Measurements from ENCODE around the gene ZNF689.
"Not testable (repeated sequence)": the region's sequence is repeated elsewhere in the genome, so short reads cannot be mapped to it uniquely, and the experiment has no call there.

Gene ZNF689

DNA sequence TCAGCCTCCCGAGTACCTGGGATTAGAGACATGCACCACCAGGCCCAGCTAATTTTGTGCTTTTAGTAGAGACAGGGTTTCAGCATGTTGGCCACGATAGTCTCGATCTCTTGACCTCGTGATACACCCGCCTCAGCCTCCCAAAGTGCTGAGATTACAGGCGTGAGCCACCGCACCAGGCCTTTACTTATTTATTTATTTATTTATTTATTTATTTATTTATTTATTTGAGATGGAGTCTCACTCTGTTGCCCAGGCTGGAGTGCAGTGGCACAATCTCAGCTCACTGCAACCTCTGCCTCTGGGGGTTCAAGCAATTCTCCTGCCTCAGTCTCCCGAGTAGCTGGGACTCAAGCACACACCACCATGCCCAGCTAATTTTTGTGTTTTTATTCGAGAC is 19.3 kb downstream of the ZNF689 start:
- not testable (repeated sequence) for DNase-seq

DNA sequence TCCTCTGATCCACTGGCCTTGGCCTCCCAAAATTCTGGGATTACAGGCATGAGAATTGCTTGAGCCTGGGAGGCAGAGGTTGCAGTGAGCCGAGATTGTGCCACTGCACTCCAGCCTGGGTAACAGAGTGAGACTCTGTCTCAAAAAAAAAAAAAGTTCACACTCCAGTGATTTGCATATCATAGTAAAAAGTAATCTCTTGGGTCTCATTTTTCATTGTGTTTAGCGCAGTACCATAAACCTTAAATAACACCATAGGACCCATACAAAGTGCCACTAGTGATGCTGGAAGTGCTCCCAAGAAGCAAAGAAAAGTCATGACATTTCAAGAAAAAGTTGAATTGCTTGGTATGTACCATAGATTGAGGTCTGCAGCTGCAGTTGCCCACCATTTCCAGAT is 20.6 kb downstream of the ZNF689 start:
- not testable (repeated sequence) for DNase-seq

DNA sequence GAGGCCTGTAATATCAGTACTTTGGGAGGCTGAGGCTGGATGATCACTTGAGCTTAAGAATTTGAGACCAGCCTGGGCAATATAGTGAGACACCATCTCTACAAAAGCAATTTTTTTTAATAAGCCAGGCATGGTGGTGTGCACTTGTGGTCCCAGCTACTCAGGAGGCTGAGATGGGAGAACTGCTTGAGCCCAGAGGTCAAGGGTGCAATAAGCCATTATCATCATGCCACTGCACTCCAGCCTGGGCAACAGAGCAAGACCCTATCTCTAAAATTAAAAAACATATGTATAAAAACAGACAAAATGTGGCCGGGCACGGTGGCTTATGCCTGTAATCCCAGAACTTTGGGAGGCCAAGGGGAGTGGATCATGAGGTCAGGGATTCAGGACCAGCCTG is 21.5 kb downstream of the ZNF689 start:
- DNase-seq: no peak

DNA sequence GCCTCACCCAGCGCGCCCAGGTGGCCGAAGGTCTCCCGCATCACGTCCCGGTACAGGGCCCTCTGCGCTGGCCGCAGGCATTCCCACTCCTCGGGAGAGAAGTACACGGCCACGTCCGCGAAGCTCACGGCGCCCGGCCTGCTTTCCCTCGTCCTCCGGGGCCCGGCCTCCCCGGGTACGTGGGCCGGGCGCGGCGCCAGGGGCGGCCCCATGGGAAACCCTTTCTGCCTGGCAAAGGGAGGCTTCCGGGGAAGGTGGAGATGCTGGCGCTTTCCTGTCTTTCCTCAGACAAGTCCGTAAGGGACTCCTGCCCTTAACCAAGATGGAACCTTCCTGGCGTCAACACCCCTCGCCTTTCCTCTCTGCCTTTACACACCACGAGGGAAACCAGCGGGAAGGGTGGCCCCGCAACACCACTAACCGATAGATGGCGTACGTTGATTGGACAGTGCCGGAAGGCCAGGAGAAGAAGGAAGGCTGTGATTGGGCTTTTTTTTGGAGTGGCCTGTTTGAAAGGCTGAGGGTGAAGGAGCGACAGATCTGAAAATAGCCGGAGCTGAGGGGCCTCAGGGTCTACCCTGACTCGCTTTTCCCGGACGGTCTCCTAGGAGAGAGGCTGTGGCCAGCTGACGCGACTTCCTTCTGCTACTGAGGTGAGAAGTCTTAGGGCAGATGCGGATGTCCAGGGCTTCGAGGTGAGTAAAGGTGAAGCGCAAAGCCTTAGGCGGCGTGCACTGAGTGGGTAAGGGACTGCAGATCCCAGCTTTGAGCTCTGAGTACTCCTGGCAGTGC is 24.6 kb downstream of the ZNF689 start, which contains the start of gene ZNF785:
TSS of gene ZNF785 (minus strand) at position 298 of the 792 bp plus-strand sequence. CDS start at position 212, 86 bp downstream.
- DNase-seq: peak; percentile 93 to 99

DNA sequence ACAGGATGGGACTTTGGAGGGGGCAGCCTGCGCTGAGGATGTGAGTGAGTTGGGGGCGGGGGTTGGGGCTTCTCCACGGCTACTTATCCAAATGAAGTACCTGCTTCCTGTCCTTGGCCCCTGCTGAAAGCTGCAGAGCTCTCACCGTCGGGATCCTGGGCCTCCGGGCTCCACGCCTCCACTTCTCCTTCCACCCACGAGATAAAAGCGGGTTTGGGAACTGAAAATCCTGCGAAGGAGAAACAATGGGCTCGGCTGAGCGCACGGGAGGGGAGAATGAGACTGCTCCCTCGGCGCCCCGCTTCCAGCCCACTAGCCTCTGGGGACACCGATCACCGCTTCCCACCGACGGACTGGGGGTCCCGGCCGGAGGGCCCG is 25.2 kb downstream of the ZNF689 start:
- DNase-seq: peak in 1 of 2 donors; percentile 59

DNA sequence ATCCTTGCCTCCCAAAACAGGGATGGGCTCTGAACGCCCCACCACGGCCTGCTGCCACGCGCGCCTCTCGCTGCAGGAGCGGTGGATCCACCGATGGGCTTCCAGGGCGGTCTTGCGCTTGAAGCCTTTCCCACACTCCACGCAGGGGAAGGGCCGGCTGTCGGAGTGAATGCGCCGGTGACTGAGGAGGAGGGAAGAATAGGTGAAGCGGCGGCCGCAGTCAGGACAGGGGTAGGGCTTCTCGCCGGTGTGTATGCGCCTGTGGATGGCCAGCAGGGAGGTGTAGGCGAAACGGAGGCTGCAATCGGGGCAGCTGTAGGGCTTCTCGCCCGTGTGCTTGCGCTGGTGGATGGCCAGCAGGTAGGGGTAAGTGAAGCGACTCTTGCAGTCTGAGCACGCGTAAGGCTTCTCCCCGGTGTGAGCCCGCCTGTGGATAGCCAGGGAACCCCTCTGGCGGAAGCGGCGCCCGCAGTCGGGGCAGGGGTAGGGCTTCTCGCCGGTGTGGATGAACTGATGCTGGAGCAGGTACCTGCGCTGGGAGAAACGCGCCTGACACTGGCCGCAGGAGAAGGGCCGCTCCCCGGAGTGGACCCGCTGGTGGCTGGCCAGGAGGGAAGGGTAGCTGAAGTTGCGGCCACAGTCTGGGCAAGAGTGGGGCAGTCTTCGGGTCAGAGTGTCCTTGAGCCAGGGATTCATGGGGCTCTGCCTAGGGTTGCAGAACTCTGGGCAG is 27.4 kb downstream of the ZNF689 start:
- DNase-seq: no peak

DNA sequence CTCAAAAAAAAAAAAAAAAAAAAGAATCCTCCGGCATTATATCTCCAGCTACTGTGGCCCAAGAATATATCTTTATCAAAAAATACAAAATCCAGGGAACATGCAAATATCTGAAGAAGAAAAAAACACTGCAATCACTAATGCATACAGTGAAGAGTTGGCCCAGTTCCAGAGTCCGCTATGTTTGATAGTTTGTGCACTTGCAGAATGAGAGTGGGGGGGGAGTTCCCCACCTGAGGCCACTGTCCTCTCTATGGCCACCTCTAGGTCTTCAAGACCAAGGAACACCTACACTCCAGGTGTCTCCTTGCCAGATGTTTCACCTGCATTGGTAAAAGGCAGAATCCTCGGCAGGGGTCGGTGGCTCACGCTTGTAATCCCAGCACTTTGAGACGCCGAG is 28.7 kb downstream of the ZNF689 start:
- DNase-seq: no peak

DNA sequence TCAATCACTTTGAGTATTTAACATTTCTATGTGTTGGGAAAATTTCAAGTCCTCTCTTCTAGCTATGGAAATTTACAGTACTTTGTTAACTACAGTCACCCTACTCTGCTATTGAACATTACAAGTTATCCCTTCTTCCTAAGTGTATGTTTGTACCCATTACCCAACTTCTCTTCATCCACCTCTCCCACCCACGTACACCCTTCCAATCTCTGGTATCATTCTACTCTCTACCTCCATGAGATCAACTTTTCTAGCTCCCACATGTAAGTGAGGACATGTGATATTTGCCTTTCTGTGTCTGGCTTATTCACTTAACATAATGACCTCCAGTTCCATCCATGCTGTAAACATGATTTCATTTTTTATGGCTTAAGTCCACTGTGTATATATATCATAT is 35.5 kb downstream of the ZNF689 start:
- DNase-seq: no peak

DNA sequence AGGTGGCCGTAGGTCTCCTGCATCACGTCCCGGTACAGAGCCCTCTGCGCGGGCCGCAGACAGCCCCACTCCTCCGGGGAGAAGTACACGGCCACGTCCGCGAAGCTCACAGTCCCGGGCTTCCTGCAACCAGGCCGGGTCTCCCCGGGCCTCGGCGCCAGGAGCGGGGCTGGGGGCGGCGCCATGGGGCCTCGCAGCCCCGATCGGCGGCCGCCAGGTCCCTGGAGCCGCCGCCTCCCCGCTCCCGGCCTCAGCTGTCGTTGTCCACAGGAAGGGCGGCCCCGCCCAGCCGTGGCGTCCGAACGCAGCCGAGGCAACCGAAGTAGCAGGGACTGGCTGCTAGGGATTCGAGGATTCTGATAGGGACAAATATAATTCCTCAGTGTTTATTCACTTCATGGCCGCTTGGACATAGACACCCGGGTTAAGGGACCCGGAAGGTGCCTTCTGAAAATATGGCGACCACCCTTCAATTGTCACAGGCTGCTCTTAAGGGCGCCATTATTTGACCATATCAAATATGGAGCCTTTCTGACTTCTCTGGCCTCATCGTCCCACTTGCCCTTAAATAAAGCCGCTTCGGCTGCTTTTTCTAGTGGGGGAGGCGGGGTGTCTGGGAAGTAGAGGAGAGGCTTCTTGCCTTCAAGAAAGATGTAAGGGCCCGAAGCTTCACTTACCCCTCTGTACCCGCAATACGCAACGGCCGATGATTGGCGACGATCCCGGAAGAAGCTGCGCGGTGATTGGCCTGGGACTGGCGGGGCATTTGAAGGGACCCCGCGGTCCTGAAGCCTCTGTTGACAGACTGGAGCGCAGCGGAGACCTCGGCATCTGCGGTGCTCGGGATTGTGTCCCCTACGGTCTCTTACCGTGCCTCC is 38.5 kb downstream of the ZNF689 start, which contains the start of gene ZNF688:
TSS of gene ZNF688 (minus strand) at position 270 of the 878 bp plus-strand sequence. CDS start at position 185, 85 bp downstream.
- peak; percentile 94 to 99 for DNase-seq

DNA sequence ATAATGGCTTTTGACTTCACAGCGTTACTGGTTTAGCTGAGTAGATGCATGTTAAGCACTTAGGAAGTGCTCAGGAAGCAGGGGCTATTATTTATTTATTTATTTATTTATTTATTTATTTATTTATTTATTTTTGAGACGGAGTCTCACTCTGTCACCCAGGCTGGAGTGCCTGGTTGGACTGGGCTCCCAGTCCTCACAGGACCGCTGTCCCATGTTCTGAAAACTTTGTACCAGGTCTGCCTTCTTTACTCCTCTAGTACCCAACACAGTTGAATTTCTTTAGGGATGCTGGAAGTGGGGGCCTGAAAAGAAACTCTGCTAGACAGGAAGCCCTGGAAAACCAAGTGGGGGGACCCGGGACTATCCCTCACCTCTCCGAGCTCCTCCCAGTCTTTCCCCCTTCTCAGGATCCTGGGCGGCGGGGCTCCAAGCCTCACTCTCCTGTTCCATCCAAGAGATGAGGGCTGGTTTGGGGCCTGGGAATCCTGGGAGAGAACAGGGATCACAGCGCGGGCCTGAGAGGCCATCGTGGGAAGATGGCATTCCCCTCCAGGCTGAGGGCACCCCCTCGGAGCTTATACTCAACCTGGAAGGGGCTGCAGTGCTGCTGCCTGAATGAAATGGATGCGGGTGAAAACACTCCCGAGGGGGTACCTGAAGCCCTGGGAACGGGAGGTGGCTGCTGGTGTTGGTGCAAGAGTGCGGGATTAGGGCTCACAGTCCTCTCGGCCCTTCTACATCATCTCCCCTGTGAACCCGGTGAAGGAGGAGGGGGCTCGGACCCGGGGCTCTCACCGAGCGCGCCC is 39.3 kb downstream of the ZNF689 start:
- DNase-seq: peak; percentile 13 to 57

DNA sequence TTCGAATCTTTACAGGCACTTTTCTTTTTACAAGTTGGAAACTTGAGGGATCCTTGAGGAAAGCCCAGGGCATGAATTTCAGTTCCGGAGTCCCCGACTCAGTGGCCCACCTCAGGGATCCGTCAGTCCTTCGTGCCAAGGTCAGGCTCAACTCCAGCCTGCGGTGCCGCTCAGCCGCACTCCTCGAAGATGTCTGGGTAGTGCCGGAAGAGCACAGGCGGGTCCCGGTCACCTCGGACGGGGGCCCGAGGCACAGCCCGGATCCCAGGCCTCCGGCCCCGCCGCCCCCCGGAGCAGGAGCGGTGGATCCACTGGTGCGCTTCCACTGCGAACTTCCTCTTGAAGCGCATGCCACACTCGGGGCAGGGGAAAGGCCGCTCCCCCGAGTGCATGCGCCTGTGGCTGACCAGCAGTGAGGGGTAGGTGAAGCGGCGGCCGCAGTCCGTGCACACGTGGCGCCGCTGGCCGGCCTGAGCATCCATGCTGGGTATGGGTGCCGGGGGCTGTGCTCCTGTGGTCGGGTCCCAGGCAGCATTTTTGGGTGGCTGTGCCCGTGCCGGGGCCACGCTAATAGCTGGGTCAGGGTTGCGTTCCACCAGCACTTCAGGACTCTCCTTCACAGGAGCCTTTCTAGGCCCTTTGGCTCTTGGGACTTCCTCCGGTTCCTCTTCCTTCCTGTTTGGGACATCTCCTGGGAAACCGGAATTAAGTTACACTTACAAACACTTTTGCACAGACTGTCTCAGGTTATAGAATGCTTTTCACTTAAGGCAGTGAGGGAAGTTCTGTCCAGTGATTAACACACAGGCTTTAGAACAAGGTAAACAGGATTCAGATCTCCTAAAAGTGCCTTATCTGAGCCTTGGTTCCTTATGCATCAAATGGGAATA is 40.2 kb downstream of the ZNF689 start:
- DNase-seq: no peak

DNA sequence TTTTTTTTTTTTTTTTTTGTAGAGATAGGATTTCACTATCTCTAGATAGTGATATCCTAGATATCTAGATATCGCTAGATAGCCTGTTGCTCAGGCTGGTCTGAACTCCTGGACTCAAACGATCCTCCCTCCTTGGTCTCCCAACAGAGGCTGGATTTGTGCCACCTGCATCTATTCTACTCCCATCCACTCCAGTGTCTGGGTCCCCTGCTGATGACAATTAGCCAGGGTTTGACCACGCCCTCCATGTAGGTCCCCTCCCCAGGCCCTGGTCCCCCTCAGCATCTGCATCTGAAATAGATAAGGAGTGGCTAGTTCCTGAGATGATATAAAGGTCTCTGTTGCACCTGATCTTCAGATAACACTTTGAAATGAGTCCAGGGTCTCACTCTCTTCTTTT is 40.9 kb downstream of the ZNF689 start:
- DNase-seq: no peak

DNA sequence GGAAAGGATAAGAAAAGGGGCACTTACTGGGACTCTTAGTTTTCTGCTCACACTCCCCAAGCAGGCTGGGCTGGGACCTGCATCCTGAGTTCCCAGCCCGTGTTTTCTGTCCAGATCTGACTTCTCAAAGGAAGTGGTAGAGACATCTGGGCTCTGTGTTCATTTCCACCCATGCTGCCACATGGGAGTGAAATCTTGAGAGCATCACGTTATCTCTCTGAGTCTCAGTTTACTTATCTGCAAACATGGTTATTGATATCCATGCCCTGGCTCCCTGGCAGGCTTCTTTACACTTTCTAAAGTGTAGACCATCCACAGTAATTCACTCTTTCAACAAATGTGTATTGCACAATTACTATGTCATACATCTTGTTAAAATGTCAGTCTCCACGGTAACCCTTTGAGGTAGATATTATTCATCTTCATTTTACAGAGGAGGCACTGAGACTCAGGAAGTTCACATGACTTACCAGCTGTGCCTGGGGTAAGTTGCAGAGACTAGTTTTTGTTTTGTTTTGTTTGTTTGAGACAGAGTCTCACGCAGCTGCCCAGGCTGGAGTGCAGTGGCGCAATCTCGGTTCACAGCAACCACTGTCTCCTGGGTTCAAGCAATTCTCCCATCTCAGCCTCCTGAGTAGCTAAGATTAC is 42.1 kb downstream of the ZNF689 start:
- DNase-seq: no peak

DNA sequence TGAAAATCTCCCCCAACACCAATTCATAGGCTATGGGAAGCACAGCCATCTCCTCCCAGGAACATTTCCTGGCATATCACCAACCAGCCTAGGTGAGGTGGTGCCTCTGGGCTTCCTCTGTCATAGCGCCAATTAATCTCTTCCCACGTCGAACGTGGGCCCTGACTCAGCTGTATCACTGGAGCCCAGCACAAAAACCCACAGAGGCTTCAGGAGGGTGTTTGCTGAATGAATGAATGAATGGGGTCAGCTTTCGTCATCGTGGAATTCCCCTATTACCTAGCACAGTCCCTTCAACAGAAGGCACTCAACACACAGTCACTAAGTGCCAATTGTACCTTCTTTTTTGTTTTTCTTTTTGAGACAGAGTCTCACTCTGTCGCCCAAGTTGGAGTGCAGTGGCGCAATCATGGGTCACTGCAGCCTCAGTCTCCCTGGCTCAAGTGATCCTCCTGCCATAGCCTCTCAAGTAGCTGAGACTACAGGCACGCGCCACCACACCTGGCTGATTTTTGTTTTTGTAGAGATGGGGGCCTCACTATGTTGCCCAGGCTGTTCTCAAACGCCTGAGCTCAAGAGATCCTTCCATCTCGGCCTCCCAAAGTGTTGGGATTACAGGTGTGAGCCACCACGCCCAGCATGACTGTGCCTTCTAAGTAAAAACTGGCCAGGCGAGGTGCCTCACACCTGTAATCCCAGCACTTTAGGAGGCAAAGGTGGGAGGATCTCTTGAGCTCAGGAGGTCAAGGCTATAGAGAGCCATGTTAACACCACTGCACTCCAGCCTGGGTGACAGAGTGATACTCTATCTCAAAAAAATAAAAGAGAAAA is 42.8 kb downstream of the ZNF689 start:
- DNase-seq: no peak

DNA sequence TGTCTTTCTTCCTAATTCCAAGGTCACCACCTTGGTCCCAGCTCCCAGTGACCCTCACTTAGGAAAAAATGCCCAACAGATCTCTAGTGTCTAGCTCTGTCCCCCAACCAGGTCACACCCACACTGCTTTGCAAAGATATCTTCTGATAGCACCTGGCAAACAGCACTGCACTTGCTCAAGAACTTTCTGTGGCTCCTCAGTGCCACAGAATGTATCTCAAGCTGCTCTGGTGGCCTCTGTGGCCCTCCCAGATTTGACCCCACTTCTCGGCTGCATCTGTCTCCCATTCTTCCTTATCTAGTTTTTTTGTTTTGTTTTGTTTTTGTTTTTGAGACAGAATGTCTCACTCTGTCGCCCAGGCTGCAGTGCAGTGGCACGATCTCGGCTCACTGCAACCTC is 43.7 kb downstream of the ZNF689 start:
- no peak for DNase-seq

DNA sequence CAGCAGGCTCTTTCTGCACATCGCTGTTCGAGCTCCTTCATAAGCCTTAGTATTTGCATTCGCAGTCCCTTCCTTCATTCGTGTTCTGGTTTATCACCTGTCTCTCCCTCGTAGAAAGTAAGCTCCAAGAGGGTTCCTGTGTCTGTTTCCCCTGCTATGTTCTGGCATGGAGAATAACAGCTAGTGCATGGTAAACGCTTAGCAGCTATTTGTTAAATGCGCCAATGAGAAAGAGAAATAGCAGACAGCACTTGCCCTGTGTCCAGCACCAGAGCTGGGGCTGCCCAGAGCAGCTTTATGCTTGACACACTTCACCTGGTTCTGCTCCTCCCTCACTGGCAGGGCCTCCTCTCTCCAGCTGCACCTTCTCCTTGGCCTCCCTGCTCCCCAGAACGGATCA is 44.2 kb downstream of the ZNF689 start:
- no peak for DNase-seq

DNA sequence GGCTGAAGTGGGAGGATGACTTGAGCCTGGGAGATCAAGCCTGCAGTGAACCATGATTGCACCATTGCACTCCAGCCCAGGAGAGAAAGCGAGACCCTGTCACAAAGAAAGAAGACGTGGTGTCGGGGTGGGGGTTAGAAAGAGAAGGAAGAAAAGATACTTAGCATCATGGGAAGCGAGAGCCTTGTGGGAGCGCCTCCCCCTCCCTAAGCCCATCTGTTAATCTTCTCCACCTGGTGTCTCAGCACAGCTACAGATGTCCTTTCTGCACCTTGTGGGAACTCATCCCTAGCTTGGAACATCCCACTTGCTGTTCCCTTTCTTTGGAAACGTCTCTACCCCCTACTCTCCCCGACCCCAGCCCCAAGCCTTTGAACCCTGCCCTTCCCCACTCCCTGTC is 44.7 kb downstream of the ZNF689 start:
- no peak for DNase-seq

DNA sequence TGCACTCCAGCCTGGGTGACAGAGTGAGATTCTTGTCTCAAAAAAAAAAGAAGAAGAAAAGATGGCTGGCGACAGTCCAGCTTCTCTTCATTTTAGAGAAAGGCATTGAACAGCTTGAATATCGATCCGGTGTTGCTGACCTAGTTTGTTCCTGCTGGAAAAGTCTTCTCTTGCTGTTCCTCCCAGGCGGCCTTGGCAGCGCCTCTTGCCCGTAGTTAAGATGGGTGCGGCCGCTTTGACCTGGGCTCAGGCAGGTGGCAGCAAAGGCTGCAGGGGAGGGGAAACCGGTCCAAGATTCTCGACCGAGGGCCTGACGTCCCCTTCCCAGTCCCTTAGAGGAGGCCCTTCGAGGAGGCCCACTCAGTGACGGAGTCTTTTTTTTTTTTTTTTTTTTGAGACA is 48.2 kb downstream of the ZNF689 start:
- no peak for DNase-seq

DNA sequence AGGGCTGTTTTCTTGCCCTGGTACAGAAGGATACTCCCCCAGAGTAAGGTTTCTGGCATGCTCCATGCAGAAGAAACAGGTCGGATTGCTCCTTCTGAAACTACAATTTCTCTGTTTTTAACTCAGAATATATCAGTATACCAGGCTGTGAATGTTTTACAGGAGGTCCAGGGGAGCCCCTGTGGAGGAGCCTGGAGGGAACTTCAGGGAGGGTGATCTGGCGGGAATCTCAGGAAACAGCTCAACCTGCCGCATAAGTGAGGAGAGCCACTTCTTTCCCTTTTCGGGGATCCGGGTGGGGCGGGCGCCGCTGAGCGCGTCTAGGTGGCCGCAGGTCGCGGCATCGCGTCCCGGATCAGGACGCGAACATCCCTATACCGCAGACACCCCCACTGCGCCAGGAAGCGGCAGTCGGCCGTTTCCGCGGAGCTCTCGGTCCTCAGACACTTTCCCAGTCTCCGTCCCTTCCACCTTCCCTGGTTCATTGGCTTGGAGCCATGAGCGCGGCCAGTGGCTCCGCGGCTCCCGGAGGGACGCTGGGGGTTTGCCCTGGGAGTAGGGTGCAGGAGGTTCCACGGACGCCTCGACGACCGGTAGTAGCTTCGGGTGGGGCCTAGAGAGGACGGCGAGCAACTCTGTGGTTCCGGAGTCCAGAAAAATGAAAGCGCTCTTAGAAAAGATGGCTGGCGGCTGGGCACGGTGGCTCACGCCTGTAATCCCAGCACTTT is 48.9 kb downstream of the ZNF689 start:
- no peak for DNase-seq
